AG10803 (cell line): Measurements from ENCODE around the gene CETP.

Experiments used
- DNase-seq: peaks from one replicate; pipeline ENCODE4 v3.0.0; 2010; ENCODE audit warnings: low read depth
- H3K4me3 ChIP-seq: 2 replicates; pipeline ENCODE4 v1.5.1; 2011; ENCODE audit warnings: mild to moderate bottlenecking, low read length, control low read depth
- CTCF ChIP-seq: conservative IDR thresholded peaks from 2 replicates; pipeline ENCODE4 v1.5.1; 2011; ENCODE audit warnings: mild to moderate bottlenecking, low read length, control low read depth, inconsistent platforms

The CETP gene

GRCh38 chr16:56935201-56935600 lies 26.5 kb upstream of the CETP start:
- H3K4me3 ChIP-seq, result peak overlapping the region; percentile 98
- DNase-seq, result no peak
- TF ChIP-seq CTCF, result no peak

GRCh38 chr16:56936491-56936890 lies 25.3 kb upstream of the CETP start:
- DNase-seq, result peak; percentile 67
- 0 out of 2 replicates have a peak, but pooled peaks have one; percentile 4 for TF ChIP-seq CTCF
- peak overlapping the region; percentile 98 for H3K4me3 ChIP-seq

- DNase-seq, result no peak
- no peak for TF ChIP-seq CTCF
- peak overlapping the region; percentile 41 for H3K4me3 ChIP-seq
These were observed 24.8 kb upstream of the CETP start for GRCh38 chr16:56936950-56937349.

- no peak for DNase-seq
- no peak for TF ChIP-seq CTCF
- H3K4me3 ChIP-seq, result no peak overlapping the region
These were observed 22.9 kb upstream of the CETP start for GRCh38 chr16:56938664-56939513.

GRCh38 chr16:56939801-56940200 lies 21.9 kb upstream of the CETP start:
- no peak overlapping the region for H3K4me3 ChIP-seq
- no peak for DNase-seq
- TF ChIP-seq CTCF, result no peak

- no peak for DNase-seq
- no peak overlapping the region for H3K4me3 ChIP-seq
- no peak for TF ChIP-seq CTCF
These were observed 20.7 kb upstream of the CETP start for GRCh38 chr16:56941092-56941491.

- DNase-seq, result no peak
- TF ChIP-seq CTCF, result no peak
- no peak overlapping the region for H3K4me3 ChIP-seq
These were observed 19.9 kb upstream of the CETP start for GRCh38 chr16:56941856-56942331.
